LNCAP (cell line): Measurements from ENCODE around the gene ZNF423.

Experiments
- CTCF ChIP-seq: fragments of 450-650 bp; IDR thresholded peaks from 2 replicates; pipeline ENCODE4 v1.5.1; 2017; ENCODE audit warnings: mild to moderate bottlenecking

The ZNF423 gene

GRCh38 chr16:49854796-49855203 lies 1.1 kb downstream of the ZNF423 start:
- TF ChIP-seq CTCF, result no peak

GRCh38 chr16:49854188-49854795 lies 1.6 kb downstream of the ZNF423 start:
- TF ChIP-seq CTCF, result no peak

DNA sequence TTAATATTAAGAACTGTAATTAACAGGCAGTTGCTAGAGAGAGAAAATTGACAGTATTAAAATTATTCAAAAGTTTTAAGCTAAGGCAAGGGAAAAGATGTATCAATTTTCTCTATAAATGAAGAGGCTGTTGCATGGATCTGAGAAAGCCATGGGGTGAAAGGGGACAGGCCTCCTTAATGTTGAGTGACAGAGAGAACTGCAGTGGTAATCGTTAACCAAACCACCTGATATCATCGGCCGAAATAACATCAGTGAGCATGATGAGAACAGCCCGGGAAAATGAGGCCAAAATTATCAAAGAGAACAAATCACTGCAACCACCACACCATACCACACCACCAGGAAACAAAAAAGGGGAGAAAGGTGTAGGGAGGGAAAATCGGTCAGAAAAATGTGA lies 3.6 kb downstream of the ZNF423 start:
- no peak for TF ChIP-seq CTCF

DNA sequence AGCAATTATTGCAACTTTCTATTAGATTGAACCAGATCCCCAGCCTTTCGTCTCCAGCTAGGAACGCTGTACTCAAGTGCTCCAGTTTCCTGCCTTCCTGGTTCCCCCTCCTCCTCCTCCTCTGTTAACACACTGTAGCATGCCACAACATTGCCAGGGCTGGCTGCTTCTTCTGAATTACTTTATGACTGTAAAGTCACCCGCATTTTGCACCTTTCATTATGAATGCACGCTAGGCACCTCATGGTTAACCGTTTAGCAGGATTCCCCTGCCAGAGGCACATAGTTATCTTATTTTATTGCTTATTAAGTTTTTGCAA lies 4.5 kb downstream of the ZNF423 start:
- TF ChIP-seq CTCF, result no peak

GRCh38 chr16:49850558-49851467 lies 5.1 kb downstream of the ZNF423 start:
- no peak for TF ChIP-seq CTCF

DNA sequence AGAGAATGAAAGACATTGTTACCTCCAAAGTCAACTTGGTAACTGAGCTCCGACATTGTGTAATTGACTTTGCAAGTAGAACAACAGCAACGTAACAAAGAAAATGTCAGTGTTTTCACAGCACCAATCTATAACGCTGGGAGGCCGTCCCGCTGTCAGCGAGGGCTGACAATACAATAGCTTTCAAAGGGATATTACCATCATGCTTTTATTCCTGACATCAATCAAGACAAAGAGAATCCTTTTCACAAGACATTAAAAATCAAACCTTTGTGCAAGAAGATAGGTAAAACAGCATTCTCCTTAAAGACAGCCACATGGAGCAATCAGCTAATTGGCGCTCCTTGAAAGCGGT lies 6.2 kb downstream of the ZNF423 start:
- TF ChIP-seq CTCF, result no peak

- no peak for TF ChIP-seq CTCF
Measured at GRCh38 chr16:49849037-49849753, 6.7 kb downstream of the ZNF423 start.
